HG02623 (cell line): ENCODE data around the gene CEP89.
"Not testable (repeated sequence)": the region's sequence is repeated elsewhere in the genome, so short reads cannot be mapped to it uniquely, and the experiment has no call there.

Experiments used
- ATAC-seq: cut with Tn5 transposase; IDR thresholded peaks from one replicate; pipeline ENCODE4 v1.9.1; 2021; ENCODE audit warnings: moderate library complexity; ENCODE audit not compliant: unreplicated experiment

CEP89 gene

DNA sequence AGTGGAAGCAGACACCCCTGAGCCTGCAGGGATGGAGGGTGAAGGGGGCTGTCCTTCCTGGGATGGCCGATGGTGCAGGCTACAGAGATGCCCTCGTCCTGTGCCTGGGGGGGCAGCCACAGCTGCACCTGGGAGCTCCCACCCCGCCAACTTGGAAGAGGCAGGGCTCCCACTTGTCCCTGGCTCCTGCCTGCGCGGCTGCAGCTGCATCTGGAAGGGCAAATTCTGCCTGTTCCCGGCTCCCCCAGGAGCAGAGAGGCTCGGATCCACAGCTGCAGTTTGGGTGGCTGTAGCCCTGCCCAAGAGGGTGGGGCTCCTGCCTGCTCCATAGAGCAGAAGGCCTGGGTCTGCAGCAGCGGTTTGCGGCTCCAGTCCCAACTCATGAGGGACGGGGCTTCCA, 2.2 kb downstream of the CEP89 start:
- ATAC-seq: no peak

DNA sequence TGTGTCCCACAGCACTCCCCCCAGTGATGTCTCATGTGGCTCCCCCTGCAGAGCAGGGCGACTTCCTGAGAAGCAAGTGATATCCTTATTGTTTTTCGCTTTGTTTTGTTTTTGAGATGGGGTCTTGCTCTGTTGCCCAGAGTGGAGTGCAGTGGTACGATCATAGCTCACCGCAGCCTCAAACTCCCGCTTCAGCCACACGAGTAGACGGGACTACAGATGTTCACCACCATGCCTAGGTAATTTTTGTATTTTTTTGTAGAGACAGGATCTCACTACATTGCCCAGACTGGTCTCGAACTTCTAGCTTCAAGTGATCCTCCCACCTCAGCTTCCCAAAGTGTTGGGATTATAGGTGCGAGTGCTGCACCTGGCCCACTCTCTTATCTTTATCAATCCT, 5.0 kb downstream of the CEP89 start:
- no peak for ATAC-seq

DNA sequence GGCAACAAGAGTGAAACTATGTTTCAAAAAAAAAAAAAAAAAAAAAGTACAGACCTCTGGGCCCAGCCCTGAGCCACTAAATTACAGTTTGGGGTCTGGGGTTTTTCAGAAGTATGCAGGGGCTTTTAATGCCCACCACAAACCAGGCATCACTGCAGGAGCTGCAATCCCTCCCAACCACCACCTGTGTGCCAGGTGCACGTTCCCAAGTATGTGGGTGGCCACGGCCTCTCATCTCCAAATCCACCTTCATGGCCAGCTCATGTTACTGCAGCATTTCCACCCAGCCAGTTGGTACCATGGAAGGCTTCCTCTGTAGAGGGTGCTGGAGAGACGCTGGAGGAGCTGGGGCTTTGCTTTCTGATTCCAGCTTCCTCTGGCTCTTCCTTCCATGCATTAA, 26.5 kb downstream of the CEP89 start:
- no peak for ATAC-seq

DNA sequence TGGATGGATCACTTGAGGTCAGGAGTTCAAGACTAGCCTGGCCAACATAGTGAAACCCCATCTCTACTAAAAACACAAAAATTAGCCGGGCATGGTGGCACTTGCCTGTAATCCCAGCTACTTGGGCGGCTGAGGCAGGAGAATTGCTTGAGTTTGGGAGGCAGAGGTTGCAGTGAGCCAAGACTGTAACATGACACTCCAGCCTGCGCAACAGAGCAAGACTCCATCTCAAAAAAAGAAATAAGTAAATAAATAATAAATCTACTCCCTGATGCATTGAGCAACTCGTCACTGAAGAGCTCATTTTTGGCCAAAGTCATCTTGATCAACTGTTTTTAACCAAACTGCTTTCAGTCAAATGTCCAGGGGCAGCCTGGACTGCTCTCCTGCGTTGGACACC, 30.5 kb downstream of the CEP89 start:
- not testable (repeated sequence) for ATAC-seq

DNA sequence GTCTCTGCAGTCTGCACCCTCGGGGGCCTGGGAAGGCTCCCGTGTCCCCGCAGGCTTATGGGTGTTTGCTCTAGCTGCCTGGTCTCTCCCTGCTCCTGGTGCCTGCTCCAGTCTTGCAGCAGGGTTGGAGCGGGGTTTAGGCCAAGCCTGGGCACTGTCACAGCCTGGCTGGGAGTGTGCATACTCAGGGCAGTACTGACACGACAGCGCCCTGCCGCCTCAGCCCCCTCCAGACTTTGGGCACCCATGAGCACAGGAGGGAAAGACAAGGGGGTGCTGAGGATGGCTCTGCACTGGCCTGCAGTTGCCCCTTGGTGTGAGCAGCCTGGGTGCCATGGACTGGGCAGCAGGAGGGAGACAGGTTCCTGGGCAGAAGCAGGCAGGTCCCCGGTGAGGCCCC, 35.7 kb downstream of the CEP89 start:
- ATAC-seq: no peak

DNA sequence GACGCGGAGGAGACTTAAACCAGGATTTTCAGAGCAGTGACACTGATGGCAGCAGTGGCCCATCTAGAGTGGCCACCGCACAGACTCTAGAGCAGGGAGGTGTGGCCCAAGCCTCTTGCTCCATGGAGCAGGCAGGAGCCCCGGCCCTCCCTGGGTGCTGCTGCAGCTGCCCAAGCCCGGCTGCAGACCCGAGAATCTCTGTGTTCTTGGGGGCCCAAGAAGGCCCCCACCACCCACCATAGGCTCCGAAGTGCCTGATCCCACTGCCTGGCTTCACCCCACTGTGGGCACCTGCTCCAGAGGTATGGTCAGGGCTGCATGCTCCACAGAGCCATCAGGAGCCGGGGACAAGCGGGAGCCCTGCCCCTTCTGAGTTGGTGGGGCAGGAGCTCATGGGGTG, 36.1 kb downstream of the CEP89 start:
- no peak for ATAC-seq

DNA sequence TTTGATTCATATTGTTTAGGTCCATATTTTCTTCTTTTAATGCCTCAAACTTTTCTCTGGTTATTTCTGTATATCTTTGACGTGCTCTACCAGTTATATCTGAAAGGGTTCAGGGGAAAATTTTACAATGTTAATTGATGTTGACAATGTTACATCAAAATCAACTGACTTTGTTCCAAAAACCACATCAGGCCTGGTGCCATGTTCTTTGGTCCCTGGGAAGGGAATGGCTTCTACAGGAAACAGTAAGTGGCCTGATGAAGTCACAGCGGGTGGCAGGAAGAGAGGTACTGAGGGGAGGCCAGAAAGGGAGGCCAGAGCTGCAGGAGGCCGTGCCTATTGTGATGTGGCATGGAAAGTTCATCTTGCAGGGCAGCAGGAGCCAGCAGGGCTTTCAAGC, 38.2 kb downstream of the CEP89 start:
- ATAC-seq: no peak

DNA sequence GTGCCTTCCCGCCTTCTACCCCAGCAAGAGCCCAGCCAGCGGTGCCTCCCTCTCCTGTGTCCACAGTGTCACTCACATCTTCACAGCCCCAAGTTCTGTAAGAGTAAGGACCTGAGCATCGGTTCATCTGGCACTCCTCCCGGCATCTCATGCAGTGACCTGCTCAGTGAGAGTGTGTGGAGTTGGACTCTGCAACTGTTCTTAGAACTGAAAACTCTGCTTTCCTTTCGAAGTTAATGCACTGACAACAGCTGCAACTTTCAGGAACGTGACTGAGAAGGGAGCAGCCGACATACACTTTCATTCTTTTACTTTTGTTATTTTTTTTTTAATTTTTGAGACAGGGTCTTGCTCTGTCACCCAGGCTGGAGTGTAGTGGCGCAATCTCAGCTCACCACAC, 41.2 kb downstream of the CEP89 start:
- ATAC-seq: no peak

DNA sequence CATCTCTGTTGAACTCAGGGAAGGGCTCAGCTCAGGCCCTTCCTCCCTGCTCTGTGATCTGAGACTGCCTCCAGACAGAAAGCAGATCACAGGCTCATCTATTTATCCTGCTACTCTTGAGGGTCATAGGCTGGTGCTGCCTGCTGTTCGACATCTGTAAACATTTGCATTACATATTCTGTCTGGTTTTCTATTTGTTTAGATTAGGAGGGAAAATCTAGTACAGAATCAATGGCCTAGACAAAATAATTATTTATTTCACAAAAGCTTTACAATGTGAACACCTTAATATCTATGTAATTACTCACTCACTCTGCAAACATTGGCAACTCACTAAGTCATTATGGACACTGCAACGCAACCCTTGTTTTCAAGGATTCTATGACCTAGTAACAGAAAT, 43.0 kb downstream of the CEP89 start:
- ATAC-seq: no peak

DNA sequence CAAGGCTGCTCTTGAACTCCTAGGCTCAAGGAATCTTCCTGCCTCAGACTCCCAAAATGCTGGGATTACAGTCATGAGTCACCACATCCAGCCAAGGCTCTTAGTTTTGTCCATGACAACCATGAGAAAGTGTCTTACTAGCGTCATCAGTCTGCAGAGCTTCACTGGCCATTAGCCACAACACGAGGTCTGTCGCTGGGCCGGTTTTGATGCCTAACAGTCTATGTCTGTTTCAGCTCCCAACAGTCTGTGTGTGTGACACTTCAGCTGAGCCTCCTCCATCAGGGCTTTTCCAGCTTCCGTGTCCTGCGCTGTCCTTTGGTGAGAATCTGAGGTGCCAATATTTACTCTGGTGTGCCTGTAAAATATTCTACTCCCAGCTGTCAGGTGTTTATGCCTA, 47.6 kb downstream of the CEP89 start:
- ATAC-seq: no peak

DNA sequence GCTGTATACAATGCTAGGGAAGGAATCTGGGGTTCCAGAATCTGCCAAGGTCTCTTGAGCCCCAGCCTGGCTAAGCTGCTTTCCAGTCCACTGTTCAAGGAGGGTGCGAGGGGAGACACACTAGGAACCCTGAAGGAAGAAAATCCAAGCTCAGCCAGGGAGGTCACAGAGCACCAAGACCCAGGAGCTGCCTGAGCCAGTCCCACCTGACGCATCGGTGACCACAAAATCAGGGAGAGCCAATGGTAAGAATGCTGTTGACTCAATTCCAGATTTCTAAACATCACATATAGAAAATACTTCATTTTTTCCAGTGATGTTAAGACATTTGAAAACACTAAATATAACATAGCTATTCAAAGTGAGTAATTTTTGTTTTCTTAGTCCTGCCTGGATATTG, 50.1 kb downstream of the CEP89 start:
- no peak for ATAC-seq

DNA sequence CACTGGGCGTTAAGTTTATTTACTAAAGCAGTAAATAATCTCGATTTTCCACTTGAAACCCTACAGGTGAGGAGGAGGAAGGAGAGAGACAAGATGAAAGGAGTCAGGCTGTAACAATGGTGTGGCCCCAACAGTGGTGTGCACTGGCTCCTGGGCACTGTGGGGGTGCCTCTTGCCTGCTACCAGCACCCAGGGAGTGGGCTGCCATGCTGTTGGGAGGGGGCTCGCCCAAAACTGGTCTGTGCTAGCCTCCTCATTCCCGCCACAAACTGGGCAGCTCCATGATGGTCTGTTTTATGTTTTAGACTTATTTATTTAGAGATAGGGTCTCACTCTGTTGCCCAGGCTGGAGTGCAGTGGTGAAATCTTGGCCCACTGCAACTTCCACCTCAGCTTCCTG, 52.4 kb downstream of the CEP89 start:
- no peak for ATAC-seq

DNA sequence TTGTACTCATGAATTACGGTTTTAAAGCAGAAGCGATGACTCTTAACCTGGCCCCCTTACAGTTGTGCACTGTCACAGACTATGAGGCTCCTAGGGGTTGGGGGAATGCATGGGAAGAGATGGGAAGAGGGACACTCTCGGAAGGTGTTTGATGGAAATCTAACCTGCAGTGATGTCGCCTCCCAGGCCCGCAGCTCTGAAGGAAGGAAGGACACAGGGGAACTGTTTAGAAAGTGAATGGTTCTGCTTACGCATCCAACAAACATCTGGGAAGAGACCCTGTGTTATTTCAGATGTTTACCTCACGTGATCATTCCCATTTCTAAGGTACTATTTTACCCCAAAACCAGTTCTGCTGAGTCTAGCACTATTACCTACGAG, 54.2 kb downstream of the CEP89 start:
- ATAC-seq: no peak

DNA sequence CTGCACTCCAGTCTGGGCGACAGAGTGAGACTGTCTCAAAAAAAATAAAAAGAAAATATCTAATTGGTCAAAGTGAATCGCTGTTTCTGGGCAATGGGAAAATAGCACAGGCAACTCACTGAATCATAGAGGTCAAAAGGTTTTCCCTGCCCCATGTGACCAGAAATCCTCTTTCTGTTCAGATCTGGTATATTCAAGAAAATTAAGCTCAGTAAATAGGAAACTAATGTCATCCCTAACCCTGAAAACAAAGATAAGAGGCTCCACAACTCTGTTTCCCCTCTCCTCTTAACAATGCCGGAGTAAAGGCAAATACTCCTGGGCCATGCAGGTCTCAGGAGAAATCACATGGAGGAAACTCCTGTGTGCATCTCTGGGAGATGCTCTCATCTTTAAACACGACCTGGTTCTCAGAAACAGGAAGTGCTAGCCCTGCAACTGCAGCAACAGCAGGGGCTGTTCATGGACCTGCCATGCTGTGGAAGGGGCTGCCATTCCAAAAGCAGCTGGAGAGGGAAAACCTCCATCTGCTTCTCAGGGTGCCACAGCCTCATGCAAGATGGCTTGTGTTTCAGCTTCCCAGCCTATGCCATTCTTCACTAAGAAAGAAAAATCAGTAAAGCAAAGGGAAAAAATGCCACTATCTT, 54.7 kb downstream of the CEP89 start:
- no peak for ATAC-seq

DNA sequence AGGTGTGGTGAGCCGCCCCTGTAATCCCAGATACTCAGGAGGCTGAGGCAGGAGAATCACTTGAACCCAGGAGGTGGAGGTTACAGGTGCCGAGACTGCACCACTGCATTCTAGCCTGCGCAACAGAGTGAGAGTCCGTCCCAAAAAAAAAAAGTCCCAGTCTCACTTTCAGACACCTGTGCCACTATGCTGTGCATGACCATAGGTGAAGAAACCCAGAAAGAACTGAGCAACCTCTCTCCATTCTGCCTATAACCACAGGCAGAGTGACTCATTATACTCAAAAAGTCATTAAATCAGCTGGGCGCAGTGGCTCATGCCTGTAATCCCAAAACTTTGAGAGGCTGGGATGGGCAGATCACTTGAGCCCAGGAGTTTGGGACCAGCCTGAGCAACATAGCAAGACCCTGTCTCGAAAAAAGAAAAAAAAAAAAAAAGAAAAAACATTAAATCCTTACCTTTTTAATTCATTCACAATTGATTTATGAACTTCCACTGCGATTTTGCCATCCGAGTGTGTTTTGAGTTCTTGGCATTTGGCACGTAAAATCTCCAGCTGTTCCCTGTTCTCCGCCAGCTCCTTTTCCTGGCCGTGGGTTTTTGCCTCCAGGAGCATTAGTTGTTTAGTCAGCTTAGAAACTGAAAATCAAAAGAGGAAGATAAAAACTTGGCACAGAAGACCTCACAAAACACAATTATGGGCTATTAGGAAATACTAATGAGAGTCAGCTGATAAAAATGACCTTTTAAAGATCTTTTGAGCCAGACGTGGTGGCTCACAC, 56.7 kb downstream of the CEP89 start:
- ATAC-seq: no peak

DNA sequence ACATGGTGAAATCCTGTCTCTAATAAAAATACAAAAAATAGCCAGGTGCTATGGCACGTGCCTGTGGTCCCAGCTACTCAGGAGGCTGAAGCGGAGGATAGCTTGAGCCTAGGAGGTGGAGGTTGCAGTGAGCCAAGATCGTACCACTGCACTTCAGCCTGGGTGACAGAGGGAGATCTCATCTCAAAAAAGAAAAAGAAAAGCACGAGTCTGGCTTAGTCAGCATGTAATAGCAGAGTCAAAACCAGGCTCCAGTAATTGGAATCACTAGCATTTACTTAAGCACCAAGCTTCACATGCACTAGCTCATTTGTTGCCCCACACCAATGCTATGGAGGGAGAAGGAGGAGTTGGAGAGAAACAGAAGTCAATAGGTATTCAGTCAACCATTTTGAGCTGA, 60.3 kb downstream of the CEP89 start:
- ATAC-seq: no peak

DNA sequence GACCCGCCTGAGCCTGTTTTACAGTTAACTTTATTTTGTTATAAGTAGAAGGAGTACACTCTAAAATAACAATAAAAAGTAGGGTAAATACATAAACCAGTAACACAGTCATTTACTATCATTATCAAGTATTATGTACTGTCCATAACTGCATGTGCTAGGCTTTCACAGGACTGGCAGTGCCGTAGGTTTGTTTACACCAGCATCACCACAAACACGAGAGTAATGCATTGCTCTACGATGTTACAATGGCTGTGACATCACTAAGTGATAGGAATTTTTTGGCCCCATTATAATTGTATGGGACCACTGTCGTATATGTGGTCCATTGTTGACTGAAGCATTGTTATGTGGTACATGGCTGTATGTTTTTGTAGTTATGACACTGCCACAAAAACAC, 60.9 kb downstream of the CEP89 start:
- ATAC-seq: no peak

DNA sequence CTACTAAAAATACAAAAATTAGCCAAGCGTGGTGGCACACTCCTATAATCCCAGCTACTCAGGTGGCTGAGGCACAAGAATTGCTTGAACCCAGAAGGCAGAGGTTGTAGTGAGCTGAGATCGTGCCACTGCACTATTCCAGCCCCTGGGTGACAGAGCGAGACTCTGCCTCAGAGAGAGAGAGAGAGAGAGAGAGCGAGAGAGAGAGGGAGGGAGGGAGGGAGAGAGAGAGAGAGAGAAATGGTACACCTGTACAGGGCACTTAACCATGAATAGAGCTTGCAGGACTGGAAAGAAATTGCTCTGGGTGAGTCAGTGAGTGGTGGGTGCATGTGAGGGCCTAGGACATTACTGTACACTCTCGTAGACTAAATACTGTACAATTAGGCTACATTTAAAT, 61.7 kb downstream of the CEP89 start:
- ATAC-seq: no peak

DNA sequence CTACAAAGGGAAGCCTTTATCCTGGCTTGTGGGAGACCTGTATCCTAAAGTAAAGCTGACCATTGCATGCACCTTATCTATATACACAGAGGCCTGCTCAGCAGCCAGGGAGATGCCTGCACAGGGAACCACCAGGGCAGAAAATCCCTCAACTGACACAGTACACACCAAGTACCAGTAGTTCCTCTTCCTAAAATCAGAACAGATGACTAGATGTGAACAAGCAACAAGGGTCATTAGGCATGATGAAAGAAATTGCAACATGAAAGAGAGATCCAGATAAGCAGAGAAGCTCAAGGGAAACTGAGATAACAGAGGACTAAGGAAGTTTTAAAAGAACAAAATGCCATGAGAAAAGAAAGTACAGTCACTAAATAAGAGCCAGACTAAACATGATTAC, 62.5 kb downstream of the CEP89 start:
- ATAC-seq: no peak

DNA sequence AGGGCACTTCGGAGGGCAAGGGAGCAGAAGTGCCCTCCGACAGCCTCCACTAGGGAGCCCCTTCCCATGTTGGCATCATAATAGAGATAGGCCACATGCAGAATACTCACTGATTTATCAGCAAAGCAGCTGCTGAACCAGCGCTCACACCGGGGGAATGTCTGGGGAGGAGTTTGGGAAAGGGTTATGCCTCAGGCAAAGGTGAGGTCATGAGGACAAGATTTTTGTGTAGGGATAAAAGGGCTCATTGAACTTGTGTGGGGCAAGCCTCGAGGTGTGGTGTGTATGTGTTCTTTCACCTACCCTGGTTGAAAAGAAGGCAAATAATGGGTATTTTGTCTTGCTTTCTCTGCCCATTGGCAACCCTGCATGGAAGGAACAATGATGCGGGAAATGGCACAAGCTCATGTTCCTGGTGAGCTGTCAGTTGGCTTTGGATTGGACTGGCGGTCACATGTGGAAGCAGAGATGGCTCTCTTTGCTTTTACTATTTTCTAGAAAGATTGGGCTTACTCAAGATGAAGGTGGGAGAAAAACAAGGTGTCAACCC, 63.0 kb downstream of the CEP89 start:
- ATAC-seq: no peak

DNA sequence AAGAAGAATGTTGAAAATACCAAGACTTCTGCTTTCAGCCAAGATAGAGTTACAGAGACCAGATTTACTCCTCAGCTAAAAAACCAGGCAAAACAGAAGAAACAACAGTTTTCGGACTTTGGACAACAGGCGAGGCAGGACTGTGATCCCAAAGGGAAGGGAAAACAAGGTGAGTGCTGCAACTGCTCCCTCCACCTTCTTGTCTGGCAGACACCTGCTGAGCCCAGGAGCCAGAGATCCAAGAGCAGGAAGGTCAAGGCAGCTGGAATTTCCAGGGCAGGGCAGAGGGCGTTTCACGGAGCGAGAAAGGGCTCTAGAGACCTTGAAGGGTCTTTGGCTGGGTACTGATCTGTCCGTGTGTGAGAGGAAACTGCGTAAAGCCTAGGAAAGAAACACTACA, 69.3 kb downstream of the CEP89 start:
- no peak for ATAC-seq

DNA sequence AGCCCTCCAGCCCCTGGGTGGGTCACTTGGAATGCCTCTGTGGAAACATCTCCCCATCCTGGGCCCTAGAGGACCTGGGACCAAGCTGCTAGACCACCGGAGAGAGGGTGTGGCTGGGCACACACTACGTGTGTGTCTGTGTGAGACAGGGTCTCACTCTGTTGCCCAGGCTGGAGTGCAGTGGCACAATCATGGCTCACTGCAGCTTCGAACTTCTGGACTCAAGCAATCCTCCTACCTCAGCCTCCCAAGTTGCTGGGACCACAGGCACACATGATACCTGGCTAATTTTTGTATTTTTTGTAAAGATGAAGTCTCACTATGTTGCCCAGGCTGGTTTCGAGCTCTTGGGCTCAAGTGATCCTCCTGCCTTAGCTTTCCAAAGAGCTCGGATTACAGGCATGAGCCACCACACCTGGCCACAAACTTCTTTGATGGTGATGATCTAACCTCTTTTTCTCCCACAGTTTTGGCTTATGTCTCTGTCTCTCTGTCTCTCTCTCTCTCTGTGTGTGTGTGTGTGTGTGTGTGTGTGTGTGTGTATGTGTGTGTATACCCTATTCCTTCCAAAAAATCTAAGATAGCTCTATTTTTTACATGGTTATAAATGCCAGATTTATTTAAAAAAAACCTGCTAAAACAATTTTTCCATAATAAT, 70.1 kb downstream of the CEP89 start:
- no peak for ATAC-seq
